ENCODE results near the gene SEH1L.

- TF ChIP-seq CTCF (conservative IDR thresholded peaks at IDR 0.05 in 1 of 2, IDR thresholded peaks at IDR 0.05 in 1 of 2; ENCODE audit: low read depth in 1 of 2, low read length in 2 of 2): no peak
- TF ChIP-seq EZH2 (IDR thresholded peaks at IDR 0.05; ENCODE audit: low read length, missing control alignments): no peak
Observed at GRCh38 chr18:12922266-12922665, 25.5 kb upstream of the SEH1L start.

All from fibroblast of lung (primary cell).